ENCODE measurements around the gene CDKL1.
"Not testable (repeated sequence)": the region's sequence is repeated elsewhere in the genome, so short reads cannot be mapped to it uniquely, and the experiment has no call there.

Gene CDKL1

DNA sequence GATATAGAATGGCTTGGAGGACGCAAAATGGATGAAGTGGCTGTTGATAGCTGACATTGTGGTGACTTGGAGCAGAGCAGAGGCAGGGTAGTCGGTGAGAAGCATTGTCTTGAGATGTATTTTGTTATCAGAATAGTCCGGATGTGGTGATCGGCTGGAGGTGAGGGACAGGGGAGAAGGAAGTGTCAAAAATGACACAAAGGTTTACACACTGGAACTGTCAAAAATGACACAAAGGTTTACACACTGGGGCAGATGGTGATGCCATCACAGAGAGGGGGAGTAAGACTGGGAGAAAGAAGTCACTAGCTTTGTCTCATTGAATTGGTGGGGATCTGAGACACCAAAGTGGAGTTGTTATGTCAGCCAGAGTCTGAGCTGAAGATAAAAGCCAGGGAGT is 30.1 kb downstream of the CDKL1 start:
- TF ChIP-seq, protein P1, sequence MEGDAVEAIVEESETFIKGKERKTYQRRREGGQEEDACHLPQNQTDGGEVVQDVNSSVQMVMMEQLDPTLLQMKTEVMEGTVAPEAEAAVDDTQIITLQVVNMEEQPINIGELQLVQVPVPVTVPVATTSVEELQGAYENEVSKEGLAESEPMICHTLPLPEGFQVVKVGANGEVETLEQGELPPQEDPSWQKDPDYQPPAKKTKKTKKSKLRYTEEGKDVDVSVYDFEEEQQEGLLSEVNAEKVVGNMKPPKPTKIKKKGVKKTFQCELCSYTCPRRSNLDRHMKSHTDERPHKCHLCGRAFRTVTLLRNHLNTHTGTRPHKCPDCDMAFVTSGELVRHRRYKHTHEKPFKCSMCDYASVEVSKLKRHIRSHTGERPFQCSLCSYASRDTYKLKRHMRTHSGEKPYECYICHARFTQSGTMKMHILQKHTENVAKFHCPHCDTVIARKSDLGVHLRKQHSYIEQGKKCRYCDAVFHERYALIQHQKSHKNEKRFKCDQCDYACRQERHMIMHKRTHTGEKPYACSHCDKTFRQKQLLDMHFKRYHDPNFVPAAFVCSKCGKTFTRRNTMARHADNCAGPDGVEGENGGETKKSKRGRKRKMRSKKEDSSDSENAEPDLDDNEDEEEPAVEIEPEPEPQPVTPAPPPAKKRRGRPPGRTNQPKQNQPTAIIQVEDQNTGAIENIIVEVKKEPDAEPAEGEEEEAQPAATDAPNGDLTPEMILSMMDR (IDR thresholded peaks at IDR 0.05; ENCODE audit: control insufficient read depth, insufficient read depth, low read depth, low read length, missing control alignments) = no peak
- no peak overlapping the region for H3K4me3 ChIP-seq (ENCODE audit: control insufficient read depth, low read depth, low read length)
- DNase-seq (ENCODE audit: low read depth) = no peak

GRCh38 chr14:50366115-50366514 is 30.6 kb downstream of the CDKL1 start:
- DNase-seq (ENCODE audit: low read depth) = no peak
- TF ChIP-seq, protein P1 (IDR thresholded peaks at IDR 0.05; ENCODE audit: control insufficient read depth, insufficient read depth, low read depth, low read length, missing control alignments) = no peak
- H3K4me3 ChIP-seq (ENCODE audit: control insufficient read depth, low read depth, low read length) = no peak overlapping the region

GRCh38 chr14:50365572-50365971 is 31.1 kb downstream of the CDKL1 start:
- DNase-seq (ENCODE audit: low read depth); H3K4me3 ChIP-seq (ENCODE audit: control insufficient read depth, low read depth, low read length): not testable (repeated sequence)

DNA sequence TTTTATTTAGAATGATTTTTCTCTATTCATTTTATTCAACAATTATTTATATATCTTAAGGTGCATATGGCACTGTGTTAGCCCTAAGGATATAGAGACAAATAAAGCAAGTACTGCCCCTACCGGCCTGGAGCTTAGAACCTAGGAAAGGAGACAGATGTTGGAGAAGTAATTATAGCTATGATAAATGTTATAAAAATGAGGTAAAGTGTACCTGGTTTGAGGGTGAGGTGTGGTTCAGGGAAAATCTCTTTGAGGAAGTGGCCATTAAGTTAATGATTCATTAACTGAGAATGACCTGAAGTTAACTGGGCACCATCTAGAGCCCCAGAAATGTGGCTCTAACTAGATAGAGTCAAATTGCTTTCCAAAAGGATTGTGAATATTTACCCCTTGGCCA is 31.9 kb downstream of the CDKL1 start:
- no peak for DNase-seq (ENCODE audit: low read depth)
- TF ChIP-seq, protein P1 (IDR thresholded peaks at IDR 0.05; ENCODE audit: control insufficient read depth, insufficient read depth, low read depth, low read length, missing control alignments) = no peak
- no peak overlapping the region for H3K4me3 ChIP-seq (ENCODE audit: control insufficient read depth, low read depth, low read length)

DNA sequence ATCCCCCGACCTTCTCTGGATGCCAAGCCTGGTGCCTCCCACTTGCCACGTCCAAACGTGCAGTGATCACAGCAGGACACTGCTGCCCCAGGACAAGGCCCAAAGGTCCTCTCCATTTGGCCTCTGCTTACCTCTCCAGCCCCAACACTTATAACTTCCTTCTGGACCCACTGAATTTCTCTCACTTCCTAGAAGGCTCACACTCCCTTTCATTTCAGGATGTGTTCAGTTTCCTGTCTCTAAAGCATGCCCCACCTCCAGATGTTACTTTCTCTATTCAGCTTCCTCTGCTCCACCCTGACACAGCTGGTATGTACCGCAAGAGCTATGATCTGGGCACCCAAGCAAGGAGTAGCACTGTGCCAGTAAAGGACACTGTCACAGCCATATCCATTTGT is 33.0 kb downstream of the CDKL1 start:
- no peak for DNase-seq (ENCODE audit: low read depth)
- TF ChIP-seq, protein P1 (IDR thresholded peaks at IDR 0.05; ENCODE audit: control insufficient read depth, insufficient read depth, low read depth, low read length, missing control alignments) = no peak

DNA sequence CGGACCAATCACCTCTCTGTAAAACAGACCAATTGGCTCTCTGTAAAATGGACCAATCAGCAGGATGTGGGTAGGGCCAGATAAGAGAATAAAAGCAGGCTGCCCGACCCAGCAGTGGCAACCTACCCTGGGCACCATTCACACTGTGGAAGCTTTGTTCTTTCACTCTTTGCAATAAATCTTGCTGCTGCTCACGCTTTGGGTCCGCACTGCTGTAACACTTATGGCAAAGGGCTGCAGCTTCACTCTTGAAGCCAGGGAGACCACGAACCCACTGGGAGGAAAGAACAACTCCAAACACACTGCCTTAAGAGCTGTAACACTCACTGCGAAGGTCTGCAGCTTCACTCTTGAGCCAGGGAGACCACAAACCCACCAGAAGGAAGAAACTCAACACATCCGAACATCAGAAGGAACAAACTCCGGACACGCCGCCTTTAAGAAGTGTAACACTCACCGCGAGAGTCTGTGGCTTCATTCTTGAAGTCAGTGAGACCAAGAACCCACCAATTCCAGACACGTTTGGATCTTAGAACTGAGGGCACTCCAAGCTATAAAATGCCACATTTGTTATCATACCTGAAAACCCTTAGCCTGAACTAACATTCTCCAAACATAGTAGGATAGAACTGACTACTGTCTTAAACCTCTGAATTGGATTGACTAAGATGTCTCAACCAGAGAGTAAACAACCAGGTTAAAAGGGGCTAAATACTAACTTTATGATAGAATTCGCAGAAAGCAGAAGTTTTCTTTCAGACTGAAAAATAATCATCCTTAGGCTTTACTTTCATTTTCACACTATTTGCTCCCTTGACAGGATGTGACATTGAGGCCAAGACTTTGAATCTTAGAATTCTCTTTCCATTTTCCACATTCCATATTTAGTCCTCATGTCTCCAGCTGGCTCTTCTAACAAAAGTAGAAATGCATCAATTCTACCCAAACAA is 33.6 kb downstream of the CDKL1 start:
- no peak for DNase-seq (ENCODE audit: low read depth)
- peak overlapping the region; percentile 30 for H3K4me3 ChIP-seq (ENCODE audit: control insufficient read depth, low read depth, low read length)
- TF ChIP-seq, protein P1 (IDR thresholded peaks at IDR 0.05; ENCODE audit: control insufficient read depth, insufficient read depth, low read depth, low read length, missing control alignments) = no peak

More for the DNA sequence above, 33.0 kb downstream of the CDKL1 start:
- peak overlapping the region; percentile 30 for H3K4me3 ChIP-seq (ENCODE audit: control insufficient read depth, low read depth, low read length)

DNA sequence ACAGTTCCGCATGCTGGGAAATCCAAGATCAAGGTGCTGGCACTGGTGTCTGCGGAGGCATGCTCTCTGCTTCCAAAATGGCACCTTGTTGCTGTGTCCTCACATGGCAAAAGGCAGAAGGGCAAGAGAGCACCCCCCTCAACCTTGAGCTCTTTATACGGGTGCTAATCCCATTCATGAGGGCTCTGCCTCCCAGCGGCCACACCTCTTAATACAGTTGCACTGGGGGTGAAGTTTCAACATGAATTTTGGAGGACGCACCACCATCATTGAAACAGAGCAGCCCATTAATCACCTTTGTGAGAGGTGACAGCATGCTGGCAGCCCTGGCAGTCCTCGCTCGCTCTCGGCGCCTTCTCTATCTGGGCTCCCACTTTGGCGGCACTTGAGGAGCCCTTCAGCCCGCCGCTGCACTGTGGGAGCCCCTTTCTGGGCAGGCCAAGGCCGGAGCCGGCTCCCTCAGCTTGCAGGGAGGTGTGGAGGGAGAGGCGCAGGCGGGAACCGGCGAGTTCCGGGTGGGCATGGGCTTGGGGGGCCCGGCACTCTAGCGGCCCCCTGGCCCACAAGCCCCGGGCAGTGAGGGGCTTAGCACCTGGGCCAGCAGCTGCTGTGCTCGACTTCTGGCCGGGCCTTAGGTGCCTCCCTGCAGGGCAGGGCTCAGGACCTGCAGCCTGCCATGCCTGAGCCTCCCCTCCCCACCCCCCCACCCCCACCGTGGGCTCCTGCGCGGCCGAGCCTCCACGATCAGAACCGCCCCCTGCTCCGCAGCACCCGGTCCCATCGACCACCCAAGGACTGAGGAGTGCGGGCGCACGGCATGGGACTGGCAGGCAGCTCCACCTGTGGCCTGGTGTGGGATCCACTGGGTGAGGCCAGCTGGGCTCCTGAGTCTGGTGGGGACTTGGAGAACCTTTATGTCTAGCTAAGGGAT is 34.9 kb downstream of the CDKL1 start:
- H3K4me3 ChIP-seq (ENCODE audit: control insufficient read depth, low read depth, low read length); DNase-seq (ENCODE audit: low read depth): not testable (repeated sequence)

Measured in AG09309 (cell line).